Endodermal cell (in vitro differentiated cells): Measurements from ENCODE around the gene MRPL24. TPM values are rescaled to one million over a fixed set of nuclear protein-coding genes. Genes with fewer than 3 reads are reported as not detected.

Source experiments
- DNase-seq: peaks from one replicate; pipeline ENCODE4 v3.0.0-alpha.2; 2017
- H3K27ac ChIP-seq: 2 replicates; pipeline ENCODE4 v1.5.1; 2013; ENCODE audit warnings: mild to moderate bottlenecking, low read depth, low read length, moderate library complexity
- H3K27me3 ChIP-seq: 2 replicates; pipeline ENCODE4 v1.6.1; 2013; ENCODE audit warnings: mild to moderate bottlenecking, low read length, moderate library complexity; ENCODE audit not compliant: insufficient read depth, control insufficient read depth, poor library complexity, severe bottlenecking
- H3K36me3 ChIP-seq: 2 replicates; pipeline ENCODE4 v1.7.0; 2013; ENCODE audit warnings: mild to moderate bottlenecking, low read length, moderate library complexity; ENCODE audit not compliant: control insufficient read depth, insufficient read depth
- H3K4me1 ChIP-seq: one replicate; pipeline ENCODE4 v1.7.0; 2013; ENCODE audit warnings: low read length; ENCODE audit not compliant: control insufficient read depth, insufficient read depth
- H3K4me3 ChIP-seq: 2 replicates; pipeline ENCODE4 v1.5.1; 2013; ENCODE audit warnings: mild to moderate bottlenecking, low read length, moderate library complexity
- H3K9ac ChIP-seq: 2 replicates; pipeline ENCODE4 v1.6.1; 2013; ENCODE audit warnings: mild to moderate bottlenecking, low read length, moderate library complexity; ENCODE audit not compliant: poor library complexity, severe bottlenecking; ENCODE audit errors: extremely low read depth
- H3K9me3 ChIP-seq: 2 replicates; pipeline ENCODE4 v1.6.1; 2013; ENCODE audit warnings: mild to moderate bottlenecking, low read length, moderate library complexity; ENCODE audit not compliant: control insufficient read depth
- H3K27ac Mint-ChIP-seq: 2 replicates; pipeline ENCODE4 v1.8.0; 2020; ENCODE audit warnings: mixed read lengths
- H3K27me3 Mint-ChIP-seq: 2 replicates; pipeline ENCODE4 v1.8.0; 2021; ENCODE audit warnings: mild to moderate bottlenecking, mixed read lengths; ENCODE audit not compliant: insufficient read depth
- H3K36me3 Mint-ChIP-seq: 2 replicates; pipeline ENCODE4 v1.8.0; 2020; ENCODE audit warnings: low read depth, mixed read lengths
- H3K4me1 Mint-ChIP-seq: 2 replicates; pipeline ENCODE4 v1.8.0; 2020; ENCODE audit warnings: mixed read lengths
- H3K4me3 Mint-ChIP-seq: 2 replicates; pipeline ENCODE4 v1.8.0; 2020; ENCODE audit warnings: mild to moderate bottlenecking, moderate library complexity, mixed read lengths
- H3K9me3 Mint-ChIP-seq: 2 replicates; pipeline ENCODE4 v1.8.0; 2020; ENCODE audit warnings: mild to moderate bottlenecking, mixed read lengths
- WGBS, 2 experiments: methylation state at CpG; one replicate each; pipeline versions ENCODE4 v1.1.5 to v1.1.7; 2013; ENCODE audit warnings: missing lambda C conversion rate in 2 of 2, mixed read lengths in 1 of 2; ENCODE audit not compliant: insufficient coverage in 1 of 2, insufficient read length in 1 of 2; 5-methylcytosine and 5-hydroxymethylcytosine counted together
- total RNA-seq, 2 donors: library from RNA; stranded (reverse); fragmentation: NEBNext Ultra II Directional in 1 of 2; extraction: Animal tissue kit (Norgen Biotek cat#: 25700) in 1 of 2; gene quantifications; 2 replicates in 1 of 2; 3 replicates in 1 of 2; pipeline ENCODE4 v1.2.1, GENCODE V29; 2021
- TF ChIP-seq, protein P1 (sequence below): fragments of 200-600 bp; sonication (generic); conservative IDR thresholded peaks from 2 replicates; pipeline ENCODE4 v1.5.0; 2021; ENCODE audit warnings: antibody characterized with exemption, mild to moderate bottlenecking

MRPL24 gene
- total RNA-seq, 2 donors from 2014 or later: 32.2 to 35.5 TPM

DNA sequence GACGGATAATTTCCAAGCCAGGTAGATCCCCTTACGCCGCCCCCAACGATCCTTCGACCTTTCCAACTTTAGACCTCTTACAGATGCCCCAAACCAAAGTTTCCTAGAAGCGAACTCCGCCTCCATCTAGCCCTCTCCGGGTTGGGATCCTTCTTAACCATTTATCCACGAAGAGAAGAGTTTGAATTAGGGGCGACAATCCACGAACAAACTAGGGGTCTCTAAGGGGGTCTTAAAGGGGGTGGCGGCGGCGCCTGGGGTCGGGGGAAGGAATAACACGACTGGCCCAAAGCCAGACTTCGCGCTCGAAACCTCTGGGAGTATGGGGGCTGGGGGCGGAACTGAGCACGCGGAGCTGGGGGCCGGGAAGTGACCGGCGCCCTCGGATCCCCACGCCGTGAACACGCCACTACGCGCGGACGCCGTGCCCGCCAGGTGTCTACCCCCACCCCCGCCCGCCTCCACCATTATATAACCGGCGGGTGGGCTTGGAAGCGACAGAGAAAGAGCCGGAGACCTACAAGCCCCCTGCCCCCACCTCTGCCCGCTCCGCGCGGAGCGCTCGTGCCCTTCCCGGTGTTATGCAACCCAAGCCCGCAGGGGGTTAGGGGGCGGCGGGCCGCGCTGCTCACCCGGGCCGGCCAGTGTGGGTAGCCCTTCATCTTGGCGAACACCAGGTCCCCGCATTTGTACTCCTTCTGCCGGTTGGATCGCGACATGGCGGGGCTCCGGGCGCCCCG lies 10.0 kb upstream of the MRPL24 start:
- peaks cover 43% of the 10 kb centered on the region for H3K4me1 Mint-ChIP-seq
- TF ChIP-seq, protein P1, sequence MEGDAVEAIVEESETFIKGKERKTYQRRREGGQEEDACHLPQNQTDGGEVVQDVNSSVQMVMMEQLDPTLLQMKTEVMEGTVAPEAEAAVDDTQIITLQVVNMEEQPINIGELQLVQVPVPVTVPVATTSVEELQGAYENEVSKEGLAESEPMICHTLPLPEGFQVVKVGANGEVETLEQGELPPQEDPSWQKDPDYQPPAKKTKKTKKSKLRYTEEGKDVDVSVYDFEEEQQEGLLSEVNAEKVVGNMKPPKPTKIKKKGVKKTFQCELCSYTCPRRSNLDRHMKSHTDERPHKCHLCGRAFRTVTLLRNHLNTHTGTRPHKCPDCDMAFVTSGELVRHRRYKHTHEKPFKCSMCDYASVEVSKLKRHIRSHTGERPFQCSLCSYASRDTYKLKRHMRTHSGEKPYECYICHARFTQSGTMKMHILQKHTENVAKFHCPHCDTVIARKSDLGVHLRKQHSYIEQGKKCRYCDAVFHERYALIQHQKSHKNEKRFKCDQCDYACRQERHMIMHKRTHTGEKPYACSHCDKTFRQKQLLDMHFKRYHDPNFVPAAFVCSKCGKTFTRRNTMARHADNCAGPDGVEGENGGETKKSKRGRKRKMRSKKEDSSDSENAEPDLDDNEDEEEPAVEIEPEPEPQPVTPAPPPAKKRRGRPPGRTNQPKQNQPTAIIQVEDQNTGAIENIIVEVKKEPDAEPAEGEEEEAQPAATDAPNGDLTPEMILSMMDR: peak; percentile 24
- no peaks in the 10 kb centered on the region for H3K27me3 Mint-ChIP-seq
- Histone ChIP-seq H3K27ac (peak overlapping the region; percentile 68), H3K27me3 (no peaks in the 10 kb centered on the region), H3K4me1 (peaks cover 32% of the 10 kb centered on the region), H3K36me3 (peaks cover 23% of the 10 kb centered on the region), H3K9ac (peak overlapping the region; percentile 88), H3K9me3 (no peaks in the 10 kb centered on the region), H3K4me3 (peak overlapping the region; percentile 96)
- peaks cover 2% of the 10 kb centered on the region for H3K36me3 Mint-ChIP-seq
- WGBS, 2 experiments: 0% methylated on average over 14 to 64 of the region's 64 CpGs
- H3K4me3 Mint-ChIP-seq: peak overlapping the region; percentile 88
- peak overlapping the region; percentile 98 for H3K27ac Mint-ChIP-seq
- no peaks in the 10 kb centered on the region for H3K9me3 Mint-ChIP-seq
- DNase-seq: peak; percentile 82

GRCh38 chr1:156750191-156750672 lies 9.3 kb upstream of the MRPL24 start:
- TF ChIP-seq, protein P1: no peak
- Histone ChIP-seq H3K27ac (peak overlapping the region; percentile 3), H3K9me3 (no peaks in the 10 kb centered on the region), H3K36me3 (peaks cover 29% of the 10 kb centered on the region), H3K27me3 (no peaks in the 10 kb centered on the region), H3K4me3 (peak overlapping the region; percentile 96), H3K9ac (peak overlapping the region; percentile 88), H3K4me1 (peaks cover 37% of the 10 kb centered on the region)
- no peaks in the 10 kb centered on the region for H3K9me3 Mint-ChIP-seq
- peak; percentile 65 for DNase-seq
- peaks cover 50% of the 10 kb centered on the region for H3K4me1 Mint-ChIP-seq
- H3K4me3 Mint-ChIP-seq: peak overlapping the region; percentile 88
- 0 to 8% methylated on average over 3 to 5 of the region's 5 CpGs for WGBS, 2 experiments
- H3K27ac Mint-ChIP-seq: peak overlapping the region; percentile 98
- H3K36me3 Mint-ChIP-seq: peaks cover 8% of the 10 kb centered on the region
- no peaks in the 10 kb centered on the region for H3K27me3 Mint-ChIP-seq

DNA sequence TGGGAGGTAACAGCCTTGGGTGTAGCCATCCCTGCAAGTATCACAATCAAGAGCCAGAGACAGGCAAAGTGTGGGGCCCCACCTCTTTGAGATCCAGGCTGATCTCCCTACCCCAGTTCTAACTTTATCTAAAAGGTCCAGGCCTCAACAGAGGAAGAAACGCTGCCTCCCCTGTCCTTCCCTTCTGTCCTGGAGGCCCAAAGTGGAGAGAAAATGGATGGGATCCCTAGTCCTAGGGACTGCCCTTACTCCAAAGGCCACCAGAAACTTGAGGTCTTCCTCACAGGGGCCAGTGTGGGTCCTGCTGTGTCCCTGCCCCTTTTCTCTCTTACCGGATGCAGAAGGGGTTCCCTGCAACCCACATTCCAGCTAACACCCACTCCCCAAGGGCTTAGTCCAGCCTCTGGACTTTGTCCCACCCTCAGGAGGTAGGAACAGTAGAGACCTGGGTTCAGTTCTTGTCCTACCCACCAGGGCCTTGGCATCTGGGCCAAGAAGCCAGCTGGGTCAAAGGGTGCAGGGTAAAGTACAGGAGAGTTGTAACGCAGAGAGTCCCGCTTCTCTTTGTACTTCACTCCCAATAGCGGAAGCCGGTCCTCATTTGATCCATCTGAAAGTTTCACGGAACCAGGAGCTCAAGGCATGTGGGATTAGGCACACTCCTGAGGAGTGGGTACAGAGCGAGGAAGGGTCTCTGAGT lies 8.7 kb upstream of the MRPL24 start:
- peak overlapping the region; percentile 6 for H3K27ac ChIP-seq
- H3K4me1 Mint-ChIP-seq: peaks cover 56% of the 10 kb centered on the region
- no peaks in the 10 kb centered on the region for H3K9me3 Mint-ChIP-seq

More for the DNA sequence above, 8.7 kb upstream of the MRPL24 start:
- H3K9ac ChIP-seq: peak overlapping the region; percentile 88
- no peaks in the 10 kb centered on the region for H3K27me3 ChIP-seq
- DNase-seq: peak; percentile 41
- H3K27ac Mint-ChIP-seq: peak overlapping the region; percentile 98
- H3K36me3 Mint-ChIP-seq: peaks cover 14% of the 10 kb centered on the region
- TF ChIP-seq, protein P1: no peak
- H3K4me3 Mint-ChIP-seq: peak overlapping the region; percentile 88
- no peaks in the 10 kb centered on the region for H3K27me3 Mint-ChIP-seq
- no peaks in the 10 kb centered on the region for H3K9me3 ChIP-seq
- H3K4me1 ChIP-seq: peaks cover 41% of the 10 kb centered on the region
- peak overlapping the region; percentile 96 for H3K4me3 ChIP-seq
- WGBS, 2 experiments: 78 to 81% methylated on average over 7 to 8 of the region's 8 CpGs
- H3K36me3 ChIP-seq: peaks cover 36% of the 10 kb centered on the region
